Tibial nerve (tissue), 3 donors: ENCODE results near the gene IRF3.

Experiments
- POLR2A ChIP-seq, 2 donors: fragments of 450-650 bp; IDR thresholded peaks; one replicate each; pipeline ENCODE4 v1.6.1; 2017; ENCODE audit warnings: antibody characterized with exemption in 2 of 2, mild to moderate bottlenecking in 2 of 2, moderate library complexity in 2 of 2
- TF ChIP-seq, protein P1 (sequence below), 5 experiments: fragments of 200-600 bp in 3 of 5; fragments of 450-650 bp in 2 of 5; sonication (generic) in 3 of 5; IDR thresholded peaks; one replicate each; pipeline ENCODE4 v1.5.1; 2016 to 2019; ENCODE audit warnings: antibody characterized with exemption in 5 of 5, mild to moderate bottlenecking in 3 of 5, moderate library complexity in 2 of 5

DNA sequence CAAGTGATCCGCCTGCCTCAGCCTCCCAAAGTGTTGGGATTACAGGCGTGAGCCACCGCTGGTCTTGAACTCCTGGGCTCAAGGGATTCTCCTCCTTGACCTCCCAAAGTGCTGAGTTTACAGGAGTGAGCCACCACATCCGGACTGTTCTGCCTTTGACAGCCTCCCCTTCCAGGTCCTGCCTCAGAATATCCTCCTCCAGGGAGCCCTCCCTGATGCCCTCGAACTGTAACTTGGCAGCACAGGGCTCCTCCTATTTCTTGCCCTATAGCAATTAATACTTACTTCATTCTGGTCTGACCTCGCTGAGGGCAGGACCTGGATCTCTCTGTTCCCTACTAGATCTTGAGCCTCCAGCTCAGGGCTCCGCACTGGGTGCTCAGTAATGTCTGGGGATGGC, 31.2 kb upstream of the IRF3 start:
- TF ChIP-seq, protein P1, sequence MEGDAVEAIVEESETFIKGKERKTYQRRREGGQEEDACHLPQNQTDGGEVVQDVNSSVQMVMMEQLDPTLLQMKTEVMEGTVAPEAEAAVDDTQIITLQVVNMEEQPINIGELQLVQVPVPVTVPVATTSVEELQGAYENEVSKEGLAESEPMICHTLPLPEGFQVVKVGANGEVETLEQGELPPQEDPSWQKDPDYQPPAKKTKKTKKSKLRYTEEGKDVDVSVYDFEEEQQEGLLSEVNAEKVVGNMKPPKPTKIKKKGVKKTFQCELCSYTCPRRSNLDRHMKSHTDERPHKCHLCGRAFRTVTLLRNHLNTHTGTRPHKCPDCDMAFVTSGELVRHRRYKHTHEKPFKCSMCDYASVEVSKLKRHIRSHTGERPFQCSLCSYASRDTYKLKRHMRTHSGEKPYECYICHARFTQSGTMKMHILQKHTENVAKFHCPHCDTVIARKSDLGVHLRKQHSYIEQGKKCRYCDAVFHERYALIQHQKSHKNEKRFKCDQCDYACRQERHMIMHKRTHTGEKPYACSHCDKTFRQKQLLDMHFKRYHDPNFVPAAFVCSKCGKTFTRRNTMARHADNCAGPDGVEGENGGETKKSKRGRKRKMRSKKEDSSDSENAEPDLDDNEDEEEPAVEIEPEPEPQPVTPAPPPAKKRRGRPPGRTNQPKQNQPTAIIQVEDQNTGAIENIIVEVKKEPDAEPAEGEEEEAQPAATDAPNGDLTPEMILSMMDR (IDR thresholded peaks at IDR 0.05): no peak
- TF ChIP-seq POLR2A (IDR thresholded peaks at IDR 0.05): no peak
